ENCODE results near the gene AP1S3. TPM values are rescaled to one million over a fixed set of nuclear protein-coding genes. Genes with fewer than 3 reads are reported as not detected.
A peak's percentile ranks its signal among the peaks of the same experiment; 100 is the strongest.

The AP1S3 gene
- total RNA-seq, 2 donors from 2014 or later, result 2.0 to 8.3 TPM

DNA sequence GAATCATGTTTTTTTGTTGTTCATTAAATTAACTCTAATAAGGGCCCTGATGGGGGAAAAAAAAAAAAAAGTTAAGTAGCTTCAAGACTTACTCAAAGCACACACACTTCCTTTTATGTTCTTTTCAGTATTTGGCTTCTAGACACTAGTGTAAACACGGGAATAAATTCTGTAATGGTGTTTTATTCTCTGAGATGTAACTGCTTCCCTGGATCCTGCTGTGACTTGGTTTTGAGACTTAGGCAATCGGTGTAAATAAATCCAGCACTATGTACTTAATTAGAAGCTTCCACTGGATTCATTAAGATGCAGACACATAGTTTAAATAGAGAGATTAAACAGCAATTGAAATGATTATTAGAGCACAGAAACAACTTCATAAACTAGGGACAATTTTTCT, 26.1 kb upstream of the AP1S3 start:
- Histone ChIP-seq H3K9me3 (no peaks in the 10 kb centered on the region), H3K36me3 (replicated peaks in 1 of 2; ENCODE audit: insufficient read depth in 1 of 2, low read depth in 2 of 2) (no peaks in the 10 kb centered on the region), H3K4me3 (no peak overlapping the region), H3K27me3 (no peaks in the 10 kb centered on the region), H3K4me1 (peaks cover 17% of the 10 kb centered on the region), H3K27ac (no peak overlapping the region)
- intact Hi-C loops (cut with DNase I), result no loop called here
- ATAC-seq, result no peak
- TF ChIP-seq, protein P1, sequence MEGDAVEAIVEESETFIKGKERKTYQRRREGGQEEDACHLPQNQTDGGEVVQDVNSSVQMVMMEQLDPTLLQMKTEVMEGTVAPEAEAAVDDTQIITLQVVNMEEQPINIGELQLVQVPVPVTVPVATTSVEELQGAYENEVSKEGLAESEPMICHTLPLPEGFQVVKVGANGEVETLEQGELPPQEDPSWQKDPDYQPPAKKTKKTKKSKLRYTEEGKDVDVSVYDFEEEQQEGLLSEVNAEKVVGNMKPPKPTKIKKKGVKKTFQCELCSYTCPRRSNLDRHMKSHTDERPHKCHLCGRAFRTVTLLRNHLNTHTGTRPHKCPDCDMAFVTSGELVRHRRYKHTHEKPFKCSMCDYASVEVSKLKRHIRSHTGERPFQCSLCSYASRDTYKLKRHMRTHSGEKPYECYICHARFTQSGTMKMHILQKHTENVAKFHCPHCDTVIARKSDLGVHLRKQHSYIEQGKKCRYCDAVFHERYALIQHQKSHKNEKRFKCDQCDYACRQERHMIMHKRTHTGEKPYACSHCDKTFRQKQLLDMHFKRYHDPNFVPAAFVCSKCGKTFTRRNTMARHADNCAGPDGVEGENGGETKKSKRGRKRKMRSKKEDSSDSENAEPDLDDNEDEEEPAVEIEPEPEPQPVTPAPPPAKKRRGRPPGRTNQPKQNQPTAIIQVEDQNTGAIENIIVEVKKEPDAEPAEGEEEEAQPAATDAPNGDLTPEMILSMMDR (IDR thresholded peaks at IDR 0.05), result no peak
- TF ChIP-seq POLR2A (IDR thresholded peaks at IDR 0.05), result no peak
- DNase-seq, result no peak
- 85 to 87% methylated on average over 2 of the region's 2 CpGs for WGBS, 2 donors

- H3K36me3 ChIP-seq (replicated peaks in 1 of 2; ENCODE audit: insufficient read depth in 1 of 2, low read depth in 2 of 2), result no peaks in the 10 kb centered on the region
- ATAC-seq (peak; percentile 99), DNase-seq (peak; percentile 63 to 82 (median 73))
- no peak overlapping the region for H3K4me3 ChIP-seq
- H3K27ac ChIP-seq, result peak overlapping the region; percentile 55 to 78 (median 59)
- H3K9me3 ChIP-seq, result no peaks in the 10 kb centered on the region
- H3K4me1 ChIP-seq, result peaks cover 17% of the 10 kb centered on the region
- intact Hi-C loops (cut with DNase I), result no loop called here
- H3K27me3 ChIP-seq, result no peaks in the 10 kb centered on the region
- TF ChIP-seq, protein P1 (IDR thresholded peaks at IDR 0.05), result peak in 5 of 7 experiments; percentile 8 to 48 (median 33)
- TF ChIP-seq POLR2A (IDR thresholded peaks at IDR 0.05), result no peak
- 35 to 37% methylated on average over 5 of the region's 5 CpGs for WGBS, 2 donors
Observed at GRCh38 chr2:223860809-223861738, 23.7 kb upstream of the AP1S3 start.

DNA sequence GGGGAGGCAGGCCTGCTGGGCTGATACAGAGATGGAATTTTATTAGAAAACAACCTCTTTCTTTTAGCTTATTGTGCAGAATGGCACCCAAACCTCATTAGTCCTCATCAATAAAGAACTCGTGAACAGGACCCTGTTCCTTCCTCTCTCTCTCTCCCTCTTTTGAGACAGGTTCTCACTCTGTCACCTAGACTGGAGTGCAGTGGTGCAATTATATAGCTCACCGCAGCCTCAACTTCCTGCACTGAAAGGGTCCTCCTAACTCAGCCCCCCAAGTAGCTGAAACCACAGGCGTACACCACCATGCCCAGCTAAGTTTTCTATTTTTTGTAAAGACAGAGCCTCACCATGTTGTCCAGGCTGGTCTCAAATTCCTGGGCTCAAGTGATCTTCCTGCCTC, 21.7 kb upstream of the AP1S3 start:
- DNase-seq (no peak), ATAC-seq (no peak)
- TF ChIP-seq POLR2A (IDR thresholded peaks at IDR 0.05), result no peak
- TF ChIP-seq, protein P1 (IDR thresholded peaks at IDR 0.05), result no peak
- Histone ChIP-seq H3K9me3 (no peaks in the 10 kb centered on the region), H3K4me3 (no peak overlapping the region), H3K27me3 (no peaks in the 10 kb centered on the region), H3K36me3 (replicated peaks in 1 of 2; ENCODE audit: insufficient read depth in 1 of 2, low read depth in 2 of 2) (no peaks in the 10 kb centered on the region), H3K27ac (no peak overlapping the region), H3K4me1 (peaks cover 17% of the 10 kb centered on the region)
- 85 to 92% methylated on average over 3 of the region's 3 CpGs for WGBS, 2 donors
- intact Hi-C loops (cut with DNase I), result no loop called here

- ATAC-seq (no peak), DNase-seq (peak in 1 of 4 donors; percentile 17)
- no peaks in the 10 kb centered on the region for H3K36me3 ChIP-seq (replicated peaks in 1 of 2; ENCODE audit: insufficient read depth in 1 of 2, low read depth in 2 of 2)
- H3K9me3 ChIP-seq, result no peaks in the 10 kb centered on the region
- WGBS, 2 donors, result 67 to 75% methylated on average over 5 of the region's 5 CpGs
- peaks cover 12% of the 10 kb centered on the region for H3K4me1 ChIP-seq
- no peak for TF ChIP-seq POLR2A (IDR thresholded peaks at IDR 0.05)
- TF ChIP-seq, protein P1 (IDR thresholded peaks at IDR 0.05), result no peak
- no peak overlapping the region for H3K4me3 ChIP-seq
- no peak overlapping the region for H3K27ac ChIP-seq
- intact Hi-C loops (cut with DNase I), result no loop called here
- H3K27me3 ChIP-seq, result no peaks in the 10 kb centered on the region
Observed at GRCh38 chr2:223856584-223856983, 19.2 kb upstream of the AP1S3 start.
